B cell (primary cell): ENCODE results near the gene AHCY. TPM values are rescaled to one million over a fixed set of nuclear protein-coding genes. Genes with fewer than 3 reads are reported as not detected.
"Not testable (repeated sequence)": the region's sequence is repeated elsewhere in the genome, so short reads cannot be mapped to it uniquely, and the experiment has no call there.

ENCODE experiments used
- ATAC-seq: fragments of 200-7000 bp; cut with Tn5 transposase; one replicate; pipeline ENCODE4 v1.10.0; 2021; ENCODE audit warnings: low read depth, mild to moderate bottlenecking, moderate number of reproducible peaks, moderate library complexity
- CTCF ChIA-PET: fragments of 350-600 bp; sonication (Branson Sonifier 250); formaldehyde crosslinking; loops from one replicate; lab custom pipeline; 2021; ENCODE audit warnings: antibody characterized with exemption, inconsistent platforms; lab: Charles Lee
- POLR2A ChIA-PET: fragments of 350-600 bp; sonication (Branson Sonifier 250); formaldehyde crosslinking; loops from one replicate; lab custom pipeline; 2021; ENCODE audit warnings: antibody characterized with exemption; lab: Charles Lee
- DNase-seq: peaks from one replicate; pipeline ENCODE4 v3.0.0; 2013
- H2AFZ ChIP-seq: 2 replicates; pipeline ENCODE4 v1.6.1; 2012; ENCODE audit warnings: mild to moderate bottlenecking, low read depth, low read length; ENCODE audit not compliant: insufficient read depth, poor library complexity, severe bottlenecking
- H3K27ac ChIP-seq, 2 donors: 1 replicate in 1 of 2; 2 replicates in 1 of 2; pipeline ENCODE4 v1.5.1; 2012 to 2013; ENCODE audit warnings: low read length in 2 of 2, mild to moderate bottlenecking in 2 of 2, moderate library complexity in 1 of 2
- H3K27me3 ChIP-seq, 4 experiments: fragments of 200-600 bp in 1 of 4; sonication (generic) in 1 of 4; replicated peaks in 1 of 4; 1 replicate in 2 of 4; 2 replicates in 2 of 4; pipeline versions ENCODE4 v1.6.1 to v1.7.0; 2013 to 2016; ENCODE audit warnings: low read length in 3 of 4, mild to moderate bottlenecking in 2 of 4, mixed read lengths in 1 of 4, moderate library complexity in 1 of 4; ENCODE audit not compliant: insufficient read depth in 4 of 4, control insufficient read depth in 3 of 4; ENCODE audit errors: control extremely low read depth in 1 of 4
- H3K36me3 ChIP-seq, 2 experiments: replicated peaks in 1 of 2; 1 replicate in 1 of 2; 2 replicates in 1 of 2; pipeline versions ENCODE4 v1.6.1 to v1.7.1; 2013; ENCODE audit warnings: low read length in 1 of 2; ENCODE audit not compliant: insufficient read depth in 2 of 2, control insufficient read depth in 1 of 2; ENCODE audit errors: control extremely low read depth in 1 of 2, extremely low read depth in 1 of 2
- H3K4me1 ChIP-seq, 2 donors: fragments of 200-600 bp in 1 of 2; sonication (generic) in 1 of 2; 1 replicate in 1 of 2; 2 replicates in 1 of 2; pipeline versions ENCODE4 v1.5.1 to v1.6.1; 2013 to 2017; ENCODE audit warnings: low read length in 2 of 2; ENCODE audit not compliant: control insufficient read depth in 2 of 2, insufficient read depth in 2 of 2
- H3K4me2 ChIP-seq: replicated peaks from 2 replicates; pipeline ENCODE3; 2012; ENCODE audit warnings: mild to moderate bottlenecking, low read depth, low read length; ENCODE audit not compliant: poor library complexity, severe bottlenecking
- H3K4me3 ChIP-seq, 5 experiments: fragments of 200-600 bp in 1 of 5; sonication (generic) in 1 of 5; 1 replicate in 3 of 5; 2 replicates in 2 of 5; pipeline versions ENCODE4 v1.5.1 to v1.7.0; 2011 to 2016; ENCODE audit warnings: low read length in 4 of 5, mild to moderate bottlenecking in 4 of 5, low read depth in 2 of 5, control low read depth in 1 of 5, moderate library complexity in 1 of 5; ENCODE audit not compliant: insufficient read depth in 1 of 5; ENCODE audit errors: control extremely low read depth in 1 of 5, extremely low read depth in 1 of 5
- H3K79me2 ChIP-seq: fragments of 200-600 bp; sonication (generic); one replicate; pipeline ENCODE4 v1.6.0; 2016; ENCODE audit warnings: low read length; ENCODE audit not compliant: control insufficient read depth, insufficient read depth
- H3K9ac ChIP-seq: fragments of 200-600 bp; sonication (generic); 2 replicates; pipeline ENCODE4 v1.6.1; 2017; ENCODE audit warnings: mild to moderate bottlenecking, low read length, moderate library complexity
- H3K9me3 ChIP-seq, 3 donors: one replicate each; pipeline versions ENCODE4 v1.6.1 to v1.7.1; 2013; ENCODE audit warnings: low read length in 2 of 3; ENCODE audit not compliant: control insufficient read depth in 2 of 3, insufficient read depth in 1 of 3; ENCODE audit errors: control extremely low read depth in 1 of 3
- H4K20me1 ChIP-seq: 2 replicates; pipeline ENCODE4 v1.6.0; 2012; ENCODE audit warnings: mild to moderate bottlenecking, low read length; ENCODE audit not compliant: insufficient read depth, control insufficient read depth, poor library complexity, severe bottlenecking
- H3K27ac Mint-ChIP-seq: one replicate; pipeline ENCODE4 v1.8.0; 2021; ENCODE audit warnings: mixed read lengths
- H3K27me3 Mint-ChIP-seq: one replicate; pipeline ENCODE4 v1.8.0; 2021; ENCODE audit warnings: mixed read lengths
- H3K4me1 Mint-ChIP-seq: one replicate; pipeline ENCODE4 v1.8.0; 2021; ENCODE audit warnings: mixed read lengths
- H3K4me3 Mint-ChIP-seq: one replicate; pipeline ENCODE4 v1.8.0; 2021; ENCODE audit warnings: mixed read lengths
- H3K9me3 Mint-ChIP-seq: one replicate; pipeline ENCODE4 v1.8.0; 2022; ENCODE audit warnings: mixed read lengths; ENCODE audit not compliant: insufficient read depth
- EZH2 ChIP-seq: IDR thresholded peaks from 2 replicates; pipeline ENCODE4 v1.6.1; 2012; ENCODE audit warnings: borderline replicate concordance, low read depth, mild to moderate bottlenecking, moderate library complexity, low read length; ENCODE audit not compliant: insufficient read depth, poor library complexity, severe bottlenecking
- WGBS: methylation state at CpG from one replicate; pipeline ENCODE4 v1.1.5; 2013; ENCODE audit warnings: missing lambda C conversion rate; ENCODE audit not compliant: insufficient coverage; 5-methylcytosine and 5-hydroxymethylcytosine counted together
- intact Hi-C: fragments of 100-400 bp; cut with micrococcal nuclease; formaldehyde crosslinking; loops from one replicate; pipeline ENCODE4 v1.10.0; 2022
- polyA plus RNA-seq: library from polyadenylated mRNA; depleted of rRNA; stranded (reverse); fragments of >200 nt; gene quantifications from 2 replicates; pipeline ENCODE4 v1.2.3, GENCODE V29; 2012
- total RNA-seq, 2 donors: library from RNA; stranded (reverse); fragments of 120-200 nt in 1 of 2; gene quantifications; 1 replicate in 1 of 2; 2 replicates in 1 of 2; pipeline versions ENCODE4 v1.2.3 to v1.2.4, GENCODE V29; 2013 to 2022
- TF ChIP-seq, protein P1 (sequence below): fragments of 200-600 bp; IDR thresholded peaks from one replicate; pipeline ENCODE4 v1.8.0; 2022; ENCODE audit warnings: antibody characterized with exemption, mild to moderate bottlenecking

Gene AHCY
- total and polyA plus RNA-seq, 2 donors (not counting 1 experiment from before 2014, with no cell fraction given): 43.6 to 44.0 TPM

DNA sequence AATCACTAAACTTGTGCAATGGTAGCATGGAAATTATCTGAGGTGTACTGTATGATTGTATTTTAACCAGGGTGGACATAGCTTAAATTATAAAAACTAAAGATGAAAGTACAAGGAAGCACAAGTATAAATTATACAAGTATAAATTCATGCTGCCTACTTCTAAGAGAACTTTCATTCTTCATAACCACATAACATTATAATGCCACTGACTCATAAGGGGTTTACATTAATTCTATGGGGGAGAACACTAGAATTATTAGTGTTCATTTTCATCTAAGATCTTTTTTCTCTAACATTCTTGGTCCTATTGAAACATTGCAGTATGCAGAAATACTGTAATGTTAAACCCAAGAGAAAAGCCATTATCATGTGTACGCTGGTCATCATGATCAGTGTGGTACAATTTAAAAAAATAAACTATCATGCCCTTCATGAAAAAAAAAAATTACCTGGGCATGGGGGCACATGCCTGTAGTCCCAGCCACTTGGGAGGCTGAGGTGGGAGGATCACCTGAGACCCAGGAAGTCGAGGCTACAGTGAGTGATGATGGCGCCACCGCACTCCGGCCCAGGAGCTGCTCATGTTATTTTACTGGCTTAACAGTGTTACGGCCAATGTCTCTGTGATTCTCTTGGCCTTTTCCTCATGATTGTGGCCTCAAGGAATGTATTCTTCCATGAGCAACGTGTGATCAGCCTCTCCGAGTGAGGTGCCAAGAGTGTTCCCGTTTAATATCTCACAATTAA is 25.9 kb upstream of the AHCY start:
- no peak overlapping the region for H2AFZ ChIP-seq

DNA sequence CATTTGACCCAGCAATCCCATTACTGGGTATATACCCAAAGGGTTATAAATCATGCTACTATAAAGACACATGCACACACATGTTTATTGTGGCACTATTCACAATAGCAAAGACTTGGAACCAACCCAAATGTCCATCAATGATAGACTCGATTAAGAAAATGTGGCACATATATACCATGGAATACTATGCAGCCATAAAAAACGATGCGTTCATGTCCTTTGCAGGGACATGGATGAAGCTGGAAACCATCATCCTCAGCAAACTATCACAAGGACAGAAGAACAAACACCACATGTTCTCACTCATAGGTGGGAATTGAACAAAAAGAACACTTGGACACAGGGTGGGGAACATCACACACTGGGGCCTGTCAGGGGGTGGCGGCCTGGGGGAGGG is 25.1 kb upstream of the AHCY start:
- H3K4me1 Mint-ChIP-seq, DNase-seq, H3K9ac ChIP-seq, H3K4me3 Mint-ChIP-seq, H3K27me3 ChIP-seq, H4K20me1 ChIP-seq, H3K4me1 ChIP-seq, CTCF ChIA-PET, H3K79me2 ChIP-seq, H3K27ac Mint-ChIP-seq, H3K9me3 ChIP-seq, H3K4me2 ChIP-seq, POLR2A ChIA-PET, ATAC-seq, H3K9me3 Mint-ChIP-seq, H3K36me3 ChIP-seq, intact Hi-C loops, H3K4me3 ChIP-seq, H3K27ac ChIP-seq, H2AFZ ChIP-seq: not testable (repeated sequence)
- 100% methylated on average over 3 of the region's 4 CpGs for WGBS
- H3K27me3 Mint-ChIP-seq: peaks cover 10% of the 10 kb centered on the region

More for the DNA sequence above, 25.9 kb upstream of the AHCY start:
- DNase-seq (no peak), ATAC-seq (no peak)
- WGBS: 100% methylated on average over 8 of the region's 9 CpGs
- Histone ChIP-seq H3K36me3 (no peaks in the 10 kb centered on the region), H3K4me2 (no peak overlapping the region), H3K79me2 (no peaks in the 10 kb centered on the region), H4K20me1 (no peaks in the 10 kb centered on the region), H3K4me3 (no peak overlapping the region), H3K9me3 (peaks cover 0 to 3% (median 0%) of the 10 kb centered on the region in 3 donors), H3K9ac (no peak overlapping the region), H3K27me3 (peaks cover 0 to 3% (median 1%) of the 10 kb centered on the region in 4 experiments), H3K4me1 (no peaks in the 10 kb centered on the region), H3K27ac (no peak overlapping the region)
- POLR2A ChIA-PET: no interaction called here
- TF ChIP-seq, protein P1, sequence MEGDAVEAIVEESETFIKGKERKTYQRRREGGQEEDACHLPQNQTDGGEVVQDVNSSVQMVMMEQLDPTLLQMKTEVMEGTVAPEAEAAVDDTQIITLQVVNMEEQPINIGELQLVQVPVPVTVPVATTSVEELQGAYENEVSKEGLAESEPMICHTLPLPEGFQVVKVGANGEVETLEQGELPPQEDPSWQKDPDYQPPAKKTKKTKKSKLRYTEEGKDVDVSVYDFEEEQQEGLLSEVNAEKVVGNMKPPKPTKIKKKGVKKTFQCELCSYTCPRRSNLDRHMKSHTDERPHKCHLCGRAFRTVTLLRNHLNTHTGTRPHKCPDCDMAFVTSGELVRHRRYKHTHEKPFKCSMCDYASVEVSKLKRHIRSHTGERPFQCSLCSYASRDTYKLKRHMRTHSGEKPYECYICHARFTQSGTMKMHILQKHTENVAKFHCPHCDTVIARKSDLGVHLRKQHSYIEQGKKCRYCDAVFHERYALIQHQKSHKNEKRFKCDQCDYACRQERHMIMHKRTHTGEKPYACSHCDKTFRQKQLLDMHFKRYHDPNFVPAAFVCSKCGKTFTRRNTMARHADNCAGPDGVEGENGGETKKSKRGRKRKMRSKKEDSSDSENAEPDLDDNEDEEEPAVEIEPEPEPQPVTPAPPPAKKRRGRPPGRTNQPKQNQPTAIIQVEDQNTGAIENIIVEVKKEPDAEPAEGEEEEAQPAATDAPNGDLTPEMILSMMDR: no peak
- TF ChIP-seq EZH2: no peak
- peaks cover 10% of the 10 kb centered on the region for H3K27me3 Mint-ChIP-seq
- H3K9me3 Mint-ChIP-seq: no peaks in the 10 kb centered on the region
- H3K4me3 Mint-ChIP-seq: no peak overlapping the region
- H3K27ac Mint-ChIP-seq: no peak overlapping the region
- CTCF ChIA-PET: no interaction called here
- intact Hi-C loops: no loop called here
- no peaks in the 10 kb centered on the region for H3K4me1 Mint-ChIP-seq
